ENCODE data around the gene ACTMAP. TPM values are rescaled to one million over a fixed set of nuclear protein-coding genes. Genes with fewer than 3 reads are reported as not detected.

The ACTMAP gene
- total RNA-seq, 1 donor from 2014 or later, result 9.4 TPM

GRCh38 chr19:40716482-40717324 is 33.6 kb downstream of the ACTMAP start, which contains the start of the genes COQ8B and ITPKC:
Gene COQ8B (minus strand): TSS chr19:40716886. CDS start chr19:40714632, 2,254 bp downstream.
Gene ITPKC (plus strand): TSS chr19:40717112. CDS start chr19:40717136, 24 bp downstream.
- Mint-ChIP-seq H3K4me1 (peaks cover 52% of the 10 kb centered on the region), H3K4me3 (peak within 1 kb of the TSS; percentile 90), H3K27ac (peak within 1 kb of the TSS; percentile 94), H3K36me3 (ENCODE audit: low read depth) (peaks cover 22% of the 10 kb centered on the region), H3K9me3 (no peaks in the 10 kb centered on the region), H3K27me3 (no peaks in the 10 kb centered on the region)
- DNase-seq, result peak; percentile 100
- intact Hi-C loops (cut with micrococcal nuclease), result loop anchor here (1.0 to 10.0 kb wide), 7 partner anchors 34 to 546 kb away; partner anchors contain the start of genes ACTMAP and RAB4B

GRCh38 chr19:40716031-40716481 is 34.2 kb downstream of the ACTMAP start:
- Mint-ChIP-seq H3K27me3 (no peaks in the 10 kb centered on the region), H3K4me3 (peak overlapping the region; percentile 90), H3K27ac (peak overlapping the region; percentile 94), H3K9me3 (no peaks in the 10 kb centered on the region), H3K36me3 (ENCODE audit: low read depth) (peaks cover 27% of the 10 kb centered on the region), H3K4me1 (peaks cover 52% of the 10 kb centered on the region)
- peak; percentile 79 for DNase-seq
- intact Hi-C loops (cut with micrococcal nuclease), result loop anchor here (1.0 to 10.0 kb wide), 7 partner anchors 34 to 547 kb away; partner anchors contain the start of genes ACTMAP and RAB4B

GRCh38 chr19:40714441-40715299 is 35.6 kb downstream of the ACTMAP start:
- Mint-ChIP-seq H3K9me3 (no peaks in the 10 kb centered on the region), H3K27ac (peak overlapping the region; percentile 94), H3K4me3 (peak overlapping the region; percentile 90), H3K4me1 (peaks cover 38% of the 10 kb centered on the region), H3K36me3 (ENCODE audit: low read depth) (peaks cover 24% of the 10 kb centered on the region), H3K27me3 (no peaks in the 10 kb centered on the region)
- intact Hi-C loops (cut with micrococcal nuclease), result loop anchor here (1.0 to 10.0 kb wide), 4 partner anchors 23 to 292 kb away; no protein-coding TSS in a partner anchor
- DNase-seq, result peak; percentile 98

GRCh38 chr19:40713939-40714338 is 36.3 kb downstream of the ACTMAP start:
- H3K27ac Mint-ChIP-seq, result peak overlapping the region; percentile 73
- H3K9me3 Mint-ChIP-seq, result no peaks in the 10 kb centered on the region
- peaks cover 31% of the 10 kb centered on the region for H3K36me3 Mint-ChIP-seq (ENCODE audit: low read depth)
- intact Hi-C loops (cut with micrococcal nuclease), result loop anchor here (10.0 kb wide), 1 partner anchor 99 kb away; no protein-coding TSS in a partner anchor
- no peaks in the 10 kb centered on the region for H3K27me3 Mint-ChIP-seq
- DNase-seq, result no peak
- H3K4me1 Mint-ChIP-seq, result peaks cover 38% of the 10 kb centered on the region
- peak overlapping the region; percentile 90 for H3K4me3 Mint-ChIP-seq

GRCh38 chr19:40709817-40710216 is 40.5 kb downstream of the ACTMAP start:
- Mint-ChIP-seq H3K27me3 (no peaks in the 10 kb centered on the region), H3K4me1 (peaks cover 16% of the 10 kb centered on the region), H3K36me3 (ENCODE audit: low read depth) (peaks cover 37% of the 10 kb centered on the region), H3K9me3 (no peaks in the 10 kb centered on the region), H3K4me3 (no peak overlapping the region), H3K27ac (no peak overlapping the region)
- no peak for DNase-seq
- intact Hi-C loops (cut with micrococcal nuclease), result loop anchor here (10.0 kb wide), 1 partner anchor 95 kb away; no protein-coding TSS in a partner anchor

- DNase-seq, result no peak
- Mint-ChIP-seq H3K27ac (no peak overlapping the region), H3K4me3 (no peak overlapping the region), H3K4me1 (peaks cover 7% of the 10 kb centered on the region), H3K9me3 (no peaks in the 10 kb centered on the region), H3K36me3 (ENCODE audit: low read depth) (peaks cover 45% of the 10 kb centered on the region), H3K27me3 (no peaks in the 10 kb centered on the region)
- intact Hi-C loops (cut with micrococcal nuclease), result no loop called here
Observed at GRCh38 chr19:40707615-40708014, 42.7 kb downstream of the ACTMAP start.

- peaks cover 45% of the 10 kb centered on the region for H3K36me3 Mint-ChIP-seq (ENCODE audit: low read depth)
- no peak overlapping the region for H3K27ac Mint-ChIP-seq
- intact Hi-C loops (cut with micrococcal nuclease), result no loop called here
- no peaks in the 10 kb centered on the region for H3K27me3 Mint-ChIP-seq
- no peak overlapping the region for H3K4me3 Mint-ChIP-seq
- H3K9me3 Mint-ChIP-seq, result no peaks in the 10 kb centered on the region
- DNase-seq, result no peak
- H3K4me1 Mint-ChIP-seq, result peaks cover 5% of the 10 kb centered on the region
Observed at GRCh38 chr19:40705950-40706619, 44.2 kb downstream of the ACTMAP start.

- DNase-seq, result no peak
- H3K27me3 Mint-ChIP-seq, result no peaks in the 10 kb centered on the region
- no peak overlapping the region for H3K27ac Mint-ChIP-seq
- no peaks in the 10 kb centered on the region for H3K9me3 Mint-ChIP-seq
- peaks cover 5% of the 10 kb centered on the region for H3K4me1 Mint-ChIP-seq
- intact Hi-C loops (cut with micrococcal nuclease), result no loop called here
- H3K4me3 Mint-ChIP-seq, result no peak overlapping the region
- H3K36me3 Mint-ChIP-seq (ENCODE audit: low read depth), result peaks cover 42% of the 10 kb centered on the region
Observed at GRCh38 chr19:40705362-40705651, 45.0 kb downstream of the ACTMAP start.

GRCh38 chr19:40704491-40705361 is 45.6 kb downstream of the ACTMAP start:
- peaks cover 39% of the 10 kb centered on the region for H3K36me3 Mint-ChIP-seq (ENCODE audit: low read depth)
- DNase-seq, result no peak
- H3K4me1 Mint-ChIP-seq, result peaks cover 5% of the 10 kb centered on the region
- no peaks in the 10 kb centered on the region for H3K27me3 Mint-ChIP-seq
- no peaks in the 10 kb centered on the region for H3K9me3 Mint-ChIP-seq
- intact Hi-C loops (cut with micrococcal nuclease), result no loop called here
- no peak overlapping the region for H3K4me3 Mint-ChIP-seq
- H3K27ac Mint-ChIP-seq, result no peak overlapping the region

GRCh38 chr19:40703029-40703755 is 47.1 kb downstream of the ACTMAP start:
- Mint-ChIP-seq H3K4me1 (peaks cover 2% of the 10 kb centered on the region), H3K36me3 (ENCODE audit: low read depth) (peaks cover 34% of the 10 kb centered on the region), H3K4me3 (no peak overlapping the region), H3K9me3 (no peaks in the 10 kb centered on the region), H3K27me3 (no peaks in the 10 kb centered on the region), H3K27ac (peak overlapping the region; percentile 17)
- intact Hi-C loops (cut with micrococcal nuclease), result no loop called here
- no peak for DNase-seq

- no peaks in the 10 kb centered on the region for H3K27me3 Mint-ChIP-seq
- DNase-seq, result no peak
- peaks cover 32% of the 10 kb centered on the region for H3K36me3 Mint-ChIP-seq (ENCODE audit: low read depth)
- H3K4me3 Mint-ChIP-seq, result no peak overlapping the region
- no peaks in the 10 kb centered on the region for H3K9me3 Mint-ChIP-seq
- peaks cover 2% of the 10 kb centered on the region for H3K4me1 Mint-ChIP-seq
- intact Hi-C loops (cut with micrococcal nuclease), result no loop called here
- no peak overlapping the region for H3K27ac Mint-ChIP-seq
Observed at GRCh38 chr19:40702337-40703012, 47.8 kb downstream of the ACTMAP start.

GRCh38 chr19:40701758-40702157 is 48.5 kb downstream of the ACTMAP start:
- H3K27me3 Mint-ChIP-seq, result no peaks in the 10 kb centered on the region
- no peak overlapping the region for H3K27ac Mint-ChIP-seq
- peaks cover 32% of the 10 kb centered on the region for H3K36me3 Mint-ChIP-seq (ENCODE audit: low read depth)
- no peaks in the 10 kb centered on the region for H3K9me3 Mint-ChIP-seq
- intact Hi-C loops (cut with micrococcal nuclease), result no loop called here
- no peak overlapping the region for H3K4me3 Mint-ChIP-seq
- no peak for DNase-seq
- H3K4me1 Mint-ChIP-seq, result peaks cover 2% of the 10 kb centered on the region
